ENCODE data around the gene TKTL1. TPM values are rescaled to one million over a fixed set of nuclear protein-coding genes. Genes with fewer than 3 reads are reported as not detected.

TKTL1 gene
- total RNA-seq, 1 experiment from 2014 or later, result not detected

DNA sequence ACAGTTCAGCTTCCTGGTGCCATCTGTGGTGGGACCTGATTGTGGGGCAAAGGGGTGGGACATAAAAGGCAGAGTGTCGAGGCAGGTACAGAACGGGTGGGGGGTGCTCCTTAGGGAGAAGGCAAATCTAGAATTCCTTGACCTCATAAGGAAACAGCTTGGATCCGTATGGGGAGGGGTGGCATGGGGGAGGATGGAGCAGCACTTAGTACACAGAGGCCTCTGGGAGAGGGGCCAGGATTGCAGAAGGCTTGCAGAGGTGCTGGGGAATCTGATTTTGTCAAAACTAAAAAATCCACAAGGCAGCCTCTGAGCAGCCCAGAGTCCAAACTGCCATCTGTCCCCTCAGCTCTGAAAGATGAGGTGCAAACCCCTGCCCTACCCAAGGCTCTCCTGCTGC, 81.2 kb downstream of the TKTL1 start:
- TF ChIP-seq SIN3A (IDR thresholded peaks at IDR 0.05; ENCODE audit: borderline replicate concordance, insufficient read depth, low read depth, low read length), result no peak
- no peak for TF ChIP-seq POLR2AphosphoS5 (IDR thresholded peaks at IDR 0.05; ENCODE audit: low read depth, low read length)
- TF ChIP-seq, protein P1, sequence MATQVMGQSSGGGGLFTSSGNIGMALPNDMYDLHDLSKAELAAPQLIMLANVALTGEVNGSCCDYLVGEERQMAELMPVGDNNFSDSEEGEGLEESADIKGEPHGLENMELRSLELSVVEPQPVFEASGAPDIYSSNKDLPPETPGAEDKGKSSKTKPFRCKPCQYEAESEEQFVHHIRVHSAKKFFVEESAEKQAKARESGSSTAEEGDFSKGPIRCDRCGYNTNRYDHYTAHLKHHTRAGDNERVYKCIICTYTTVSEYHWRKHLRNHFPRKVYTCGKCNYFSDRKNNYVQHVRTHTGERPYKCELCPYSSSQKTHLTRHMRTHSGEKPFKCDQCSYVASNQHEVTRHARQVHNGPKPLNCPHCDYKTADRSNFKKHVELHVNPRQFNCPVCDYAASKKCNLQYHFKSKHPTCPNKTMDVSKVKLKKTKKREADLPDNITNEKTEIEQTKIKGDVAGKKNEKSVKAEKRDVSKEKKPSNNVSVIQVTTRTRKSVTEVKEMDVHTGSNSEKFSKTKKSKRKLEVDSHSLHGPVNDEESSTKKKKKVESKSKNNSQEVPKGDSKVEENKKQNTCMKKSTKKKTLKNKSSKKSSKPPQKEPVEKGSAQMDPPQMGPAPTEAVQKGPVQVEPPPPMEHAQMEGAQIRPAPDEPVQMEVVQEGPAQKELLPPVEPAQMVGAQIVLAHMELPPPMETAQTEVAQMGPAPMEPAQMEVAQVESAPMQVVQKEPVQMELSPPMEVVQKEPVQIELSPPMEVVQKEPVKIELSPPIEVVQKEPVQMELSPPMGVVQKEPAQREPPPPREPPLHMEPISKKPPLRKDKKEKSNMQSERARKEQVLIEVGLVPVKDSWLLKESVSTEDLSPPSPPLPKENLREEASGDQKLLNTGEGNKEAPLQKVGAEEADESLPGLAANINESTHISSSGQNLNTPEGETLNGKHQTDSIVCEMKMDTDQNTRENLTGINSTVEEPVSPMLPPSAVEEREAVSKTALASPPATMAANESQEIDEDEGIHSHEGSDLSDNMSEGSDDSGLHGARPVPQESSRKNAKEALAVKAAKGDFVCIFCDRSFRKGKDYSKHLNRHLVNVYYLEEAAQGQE (IDR thresholded peaks at IDR 0.05; ENCODE audit: insufficient read depth in 1 of 2, low read depth in 2 of 2, low read length in 1 of 2), result no peak
- Histone ChIP-seq H3K9me3 (ENCODE audit: control insufficient read depth, insufficient read depth, low read depth, low read length) (no peaks in the 10 kb centered on the region), H3K27ac (ENCODE audit: low read length) (peak overlapping the region; percentile 46), H3K36me3 (ENCODE audit: control insufficient read depth, insufficient read depth, low read length) (peaks cover 4% of the 10 kb centered on the region), H3K4me3 (ENCODE audit: low read depth in 2 of 2, low read length in 2 of 2) (no peak overlapping the region), H3K4me1 (ENCODE audit: control insufficient read depth, insufficient read depth, low read length) (peaks cover 56% of the 10 kb centered on the region), H3K27me3 (ENCODE audit: control insufficient read depth, insufficient read depth, low read length) (no peaks in the 10 kb centered on the region)
- POLR2A ChIA-PET, result no interaction called here
- DNase-seq (ENCODE audit: low read depth, low spot score), result no peak
- intact Hi-C loops (cut with micrococcal nuclease; ENCODE audit: unreplicated experiment) (no loop called here), in situ Hi-C loops (cut with HindIII; ENCODE audit: low pct_unique_long_range_greater_than_20kb, low sequenced_read_pairs) (no loop called here)
- ATAC-seq, result no peak
- CTCF ChIA-PET, result interaction anchor here (0.5 kb wide), 1 partner anchor 48 kb away, joined by 3 read pairs; no protein-coding TSS in a partner anchor
- no TSS peak for BruUV-seq (replicated peaks)

DNA sequence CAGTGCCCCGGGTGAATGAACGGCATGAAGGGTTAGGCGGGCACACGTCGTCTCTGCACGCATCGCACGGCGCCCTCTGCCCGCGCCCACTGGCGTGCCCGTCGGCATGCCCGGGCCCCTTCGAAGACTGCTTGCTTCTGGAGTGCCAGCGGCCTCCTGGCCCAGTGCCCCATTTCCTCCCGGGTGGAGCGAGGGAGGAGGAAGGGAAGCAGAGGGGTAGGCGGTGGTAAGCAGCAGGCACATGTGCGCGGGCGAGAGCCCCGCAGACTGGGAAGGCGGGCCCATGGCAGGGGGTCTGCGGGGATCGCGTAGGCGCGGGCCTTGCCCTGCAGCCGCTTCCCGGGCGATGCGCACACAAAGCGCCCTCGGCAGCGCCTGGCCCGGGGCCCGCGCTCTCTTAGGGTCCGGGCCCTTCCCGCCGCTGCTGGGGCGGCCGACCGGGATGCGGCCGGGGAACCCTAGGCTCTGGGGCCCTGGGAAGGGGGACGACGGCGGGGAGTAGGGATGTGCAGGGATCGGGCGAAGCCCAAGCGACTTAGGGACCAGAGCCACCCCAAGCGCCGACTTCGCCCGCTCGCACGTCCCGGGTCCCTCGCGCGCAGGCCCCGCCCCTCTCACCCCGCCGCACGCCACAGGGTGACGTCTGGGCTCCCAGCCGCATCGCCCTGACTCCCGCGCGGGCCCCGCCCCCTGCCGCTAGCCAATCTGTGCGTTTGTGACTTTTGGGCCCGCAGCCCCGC, 82.6 kb downstream of the TKTL1 start:
- no TSS peak for BruUV-seq (replicated peaks)
- ATAC-seq, result peak; percentile 1
- CTCF ChIA-PET, result interaction anchor here (0.6 to 0.7 kb wide), 2 partner anchors 142 to 155 kb away, joined by 3 to 5 read pairs; no protein-coding TSS in a partner anchor

More for the DNA sequence above, 82.6 kb downstream of the TKTL1 start:
- no peak for DNase-seq (ENCODE audit: low read depth, low spot score)
- Histone ChIP-seq H3K4me1 (ENCODE audit: control insufficient read depth, insufficient read depth, low read length) (peaks cover 43% of the 10 kb centered on the region), H3K27me3 (ENCODE audit: control insufficient read depth, insufficient read depth, low read length) (no peaks in the 10 kb centered on the region), H3K36me3 (ENCODE audit: control insufficient read depth, insufficient read depth, low read length) (peaks cover 4% of the 10 kb centered on the region), H3K27ac (ENCODE audit: low read length) (peak overlapping the region; percentile 89), H3K4me3 (ENCODE audit: low read depth in 2 of 2, low read length in 2 of 2) (peak overlapping the region; percentile 53 to 55), H3K9me3 (ENCODE audit: control insufficient read depth, insufficient read depth, low read depth, low read length) (no peaks in the 10 kb centered on the region)
- intact Hi-C loops (cut with micrococcal nuclease; ENCODE audit: unreplicated experiment), result no loop called here
- TF ChIP-seq TCF7L2 (IDR thresholded peaks at IDR 0.05; ENCODE audit: low read depth, low read length) (no peak), POLR2AphosphoS5 (IDR thresholded peaks at IDR 0.05; ENCODE audit: low read depth, low read length) (peak; percentile 63; the same call in 1 of the 2 replicates), SIN3A (IDR thresholded peaks at IDR 0.05; ENCODE audit: borderline replicate concordance, insufficient read depth, low read depth, low read length) (0 out of 2 replicates have a peak, but pooled peaks have one; percentile 24)
- TF ChIP-seq, protein P2, sequence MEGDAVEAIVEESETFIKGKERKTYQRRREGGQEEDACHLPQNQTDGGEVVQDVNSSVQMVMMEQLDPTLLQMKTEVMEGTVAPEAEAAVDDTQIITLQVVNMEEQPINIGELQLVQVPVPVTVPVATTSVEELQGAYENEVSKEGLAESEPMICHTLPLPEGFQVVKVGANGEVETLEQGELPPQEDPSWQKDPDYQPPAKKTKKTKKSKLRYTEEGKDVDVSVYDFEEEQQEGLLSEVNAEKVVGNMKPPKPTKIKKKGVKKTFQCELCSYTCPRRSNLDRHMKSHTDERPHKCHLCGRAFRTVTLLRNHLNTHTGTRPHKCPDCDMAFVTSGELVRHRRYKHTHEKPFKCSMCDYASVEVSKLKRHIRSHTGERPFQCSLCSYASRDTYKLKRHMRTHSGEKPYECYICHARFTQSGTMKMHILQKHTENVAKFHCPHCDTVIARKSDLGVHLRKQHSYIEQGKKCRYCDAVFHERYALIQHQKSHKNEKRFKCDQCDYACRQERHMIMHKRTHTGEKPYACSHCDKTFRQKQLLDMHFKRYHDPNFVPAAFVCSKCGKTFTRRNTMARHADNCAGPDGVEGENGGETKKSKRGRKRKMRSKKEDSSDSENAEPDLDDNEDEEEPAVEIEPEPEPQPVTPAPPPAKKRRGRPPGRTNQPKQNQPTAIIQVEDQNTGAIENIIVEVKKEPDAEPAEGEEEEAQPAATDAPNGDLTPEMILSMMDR (IDR thresholded peaks at IDR 0.05), result no peak
- POLR2A ChIA-PET, result no interaction called here
- in situ Hi-C loops (cut with HindIII; ENCODE audit: low pct_unique_long_range_greater_than_20kb, low sequenced_read_pairs), result no loop called here

Measured in Panc1 (cell line).